Loucy (cell line): ENCODE results near the gene MEIOC.

Experiments
- CTCF ChIP-seq: fragments of 200-600 bp; sonication (generic); conservative IDR thresholded peaks from 2 replicates; pipeline ENCODE4 v1.5.1; 2014; ENCODE audit warnings: mild to moderate bottlenecking, antibody characterized with exemption, low read length
- EZH2phosphoT487 ChIP-seq: fragments of 200-600 bp; IDR thresholded peaks from 2 replicates; pipeline ENCODE4 v1.6.1; 2018; ENCODE audit warnings: antibody characterized with exemption, mild to moderate bottlenecking, moderate library complexity, borderline replicate concordance

- TF ChIP-seq EZH2phosphoT487 (no peak), CTCF (no peak)
These were observed 10.0 kb upstream of the MEIOC start for GRCh38 chr17:44646280-44646679.
